Measurements from ENCODE around the gene TLCD1. TPM values are rescaled to one million over a fixed set of nuclear protein-coding genes. Genes with fewer than 3 reads are reported as not detected.

The TLCD1 gene
- total and polyA plus RNA-seq, 2 donors (not counting 3 experiments of a cell fraction or from before 2014, with no cell fraction given) = 2.6 to 6.8 TPM

DNA sequence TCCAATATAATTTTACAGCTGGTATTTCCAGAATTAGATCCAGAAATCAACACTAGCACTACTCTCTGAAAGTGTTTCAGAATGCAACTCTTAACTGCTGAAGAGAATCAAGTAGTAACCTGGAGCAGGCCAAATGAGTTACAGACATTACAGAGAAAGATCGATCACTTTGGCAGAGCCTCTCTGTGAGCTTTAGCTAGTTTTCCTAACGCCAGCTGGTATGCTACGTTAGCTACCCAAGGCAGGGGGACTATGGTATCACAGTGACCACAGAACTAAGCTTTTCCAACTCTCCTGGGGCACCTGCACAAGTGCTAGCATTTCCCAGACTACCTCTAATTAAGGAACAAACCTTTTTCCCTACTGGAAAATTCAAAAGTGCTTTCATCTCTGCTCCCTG lies 48.2 kb upstream of the TLCD1 start:
- H3K4me1 ChIP-seq (ENCODE audit: control insufficient read depth, extremely low read depth, insufficient read depth, low read length) = peaks cover 4% of the 10 kb centered on the region
- FAIRE-seq (no peak), DNase-seq (ENCODE audit: low read depth, low spot score) (no peak)
- H3K9me1 ChIP-seq (replicated peaks; ENCODE audit: control insufficient read depth, extremely low read depth, insufficient read depth, low read length) = no peaks in the 10 kb centered on the region
- H3K27ac ChIP-seq (ENCODE audit: insufficient read depth, low read depth, low read length) = no peak overlapping the region
- no peak overlapping the region for H3K9ac ChIP-seq (replicated peaks; ENCODE audit: extremely low read depth, insufficient read depth, low read length)
- POLR2A ChIA-PET = no interaction called here
- no peak for TF ChIP-seq JUN (IDR thresholded peaks at IDR 0.05; ENCODE audit: borderline replicate concordance, insufficient read depth, insufficient read length, low read depth)
- TF ChIP-seq, protein P1, sequence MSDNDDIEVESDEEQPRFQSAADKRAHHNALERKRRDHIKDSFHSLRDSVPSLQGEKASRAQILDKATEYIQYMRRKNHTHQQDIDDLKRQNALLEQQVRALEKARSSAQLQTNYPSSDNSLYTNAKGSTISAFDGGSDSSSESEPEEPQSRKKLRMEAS (IDR thresholded peaks at IDR 0.05; ENCODE audit: insufficient read depth, insufficient read length) = no peak
- no peak for TF ChIP-seq EZH2 (IDR thresholded peaks at IDR 0.05; ENCODE audit: borderline replicate concordance, low read depth, low read length, severe bottlenecking)
- no peak for TF ChIP-seq FOS (IDR thresholded peaks at IDR 0.05; ENCODE audit: borderline replicate concordance, insufficient read depth, low read length)
- TF ChIP-seq GATA2 (IDR thresholded peaks at IDR 0.05; ENCODE audit: insufficient read depth, insufficient read length, low read depth, low read length) = no peak
- no peak for TF ChIP-seq POLR2AphosphoS5 (IDR thresholded peaks at IDR 0.05; ENCODE audit: insufficient read depth, low read depth, low read length)
- no peak for TF ChIP-seq MYC (IDR thresholded peaks at IDR 0.05; ENCODE audit: low read depth, low read length)
- no peak for TF ChIP-seq POLR2A (IDR thresholded peaks at IDR 0.05; ENCODE audit: low read depth, low read length)
- TF ChIP-seq, protein P2, sequence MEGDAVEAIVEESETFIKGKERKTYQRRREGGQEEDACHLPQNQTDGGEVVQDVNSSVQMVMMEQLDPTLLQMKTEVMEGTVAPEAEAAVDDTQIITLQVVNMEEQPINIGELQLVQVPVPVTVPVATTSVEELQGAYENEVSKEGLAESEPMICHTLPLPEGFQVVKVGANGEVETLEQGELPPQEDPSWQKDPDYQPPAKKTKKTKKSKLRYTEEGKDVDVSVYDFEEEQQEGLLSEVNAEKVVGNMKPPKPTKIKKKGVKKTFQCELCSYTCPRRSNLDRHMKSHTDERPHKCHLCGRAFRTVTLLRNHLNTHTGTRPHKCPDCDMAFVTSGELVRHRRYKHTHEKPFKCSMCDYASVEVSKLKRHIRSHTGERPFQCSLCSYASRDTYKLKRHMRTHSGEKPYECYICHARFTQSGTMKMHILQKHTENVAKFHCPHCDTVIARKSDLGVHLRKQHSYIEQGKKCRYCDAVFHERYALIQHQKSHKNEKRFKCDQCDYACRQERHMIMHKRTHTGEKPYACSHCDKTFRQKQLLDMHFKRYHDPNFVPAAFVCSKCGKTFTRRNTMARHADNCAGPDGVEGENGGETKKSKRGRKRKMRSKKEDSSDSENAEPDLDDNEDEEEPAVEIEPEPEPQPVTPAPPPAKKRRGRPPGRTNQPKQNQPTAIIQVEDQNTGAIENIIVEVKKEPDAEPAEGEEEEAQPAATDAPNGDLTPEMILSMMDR (IDR thresholded peaks at IDR 0.05; ENCODE audit: extremely low read depth in 1 of 2, insufficient read depth in 1 of 2, low read depth in 1 of 2, low read length in 2 of 2) = no peak
- intact Hi-C loops (cut with micrococcal nuclease) = no loop called here
- no peak overlapping the region for H3K4me2 ChIP-seq (ENCODE audit: insufficient read depth, low read length)
- H3K27me3 ChIP-seq (ENCODE audit: control insufficient read depth in 2 of 2, insufficient read depth in 2 of 2, low read length in 2 of 2) = no peaks in the 10 kb centered on the region
- H3K79me2 ChIP-seq (ENCODE audit: control insufficient read depth, insufficient read depth, low read length) = peaks cover 49% of the 10 kb centered on the region
- H4K20me1 ChIP-seq (replicated peaks; ENCODE audit: control insufficient read depth, extremely low read depth, insufficient read depth, low read length) = no peaks in the 10 kb centered on the region
- no TSS peak for BruUV-seq (replicated peaks)
- no peak overlapping the region for H2AFZ ChIP-seq (ENCODE audit: low read depth, low read length)
- no peak overlapping the region for H3K4me3 ChIP-seq (replicated peaks in 1 of 3; ENCODE audit: insufficient read depth in 1 of 3, low read depth in 1 of 3, low read length in 3 of 3)
- dilution Hi-C loops (cut with MboI; ENCODE audit: extremely low pct_ligation_motif_present, low sequenced_read_pairs) = no loop called here
- no peaks in the 10 kb centered on the region for H3K9me3 ChIP-seq (replicated peaks; ENCODE audit: control insufficient read depth, insufficient read depth, low read length)
- H3K36me3 ChIP-seq (ENCODE audit: control insufficient read depth in 2 of 2, extremely low read depth in 1 of 2, insufficient read depth in 2 of 2, low read length in 2 of 2) = no peaks in the 10 kb centered on the region
- CTCF ChIA-PET = interaction anchor here (1.1 to 3.6 kb wide), 6 partner anchors 9 to 68 kb away, joined by 3 to 53 read pairs (median 6); partner anchors contain the start of gene FAM222B
